Measurements from ENCODE around the gene ANKRD40.

ANKRD40 gene, protein sequence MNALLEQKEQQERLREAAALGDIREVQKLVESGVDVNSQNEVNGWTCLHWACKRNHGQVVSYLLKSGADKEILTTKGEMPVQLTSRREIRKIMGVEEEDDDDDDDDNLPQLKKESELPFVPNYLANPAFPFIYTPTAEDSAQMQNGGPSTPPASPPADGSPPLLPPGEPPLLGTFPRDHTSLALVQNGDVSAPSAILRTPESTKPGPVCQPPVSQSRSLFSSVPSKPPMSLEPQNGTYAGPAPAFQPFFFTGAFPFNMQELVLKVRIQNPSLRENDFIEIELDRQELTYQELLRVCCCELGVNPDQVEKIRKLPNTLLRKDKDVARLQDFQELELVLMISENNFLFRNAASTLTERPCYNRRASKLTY

DNA sequence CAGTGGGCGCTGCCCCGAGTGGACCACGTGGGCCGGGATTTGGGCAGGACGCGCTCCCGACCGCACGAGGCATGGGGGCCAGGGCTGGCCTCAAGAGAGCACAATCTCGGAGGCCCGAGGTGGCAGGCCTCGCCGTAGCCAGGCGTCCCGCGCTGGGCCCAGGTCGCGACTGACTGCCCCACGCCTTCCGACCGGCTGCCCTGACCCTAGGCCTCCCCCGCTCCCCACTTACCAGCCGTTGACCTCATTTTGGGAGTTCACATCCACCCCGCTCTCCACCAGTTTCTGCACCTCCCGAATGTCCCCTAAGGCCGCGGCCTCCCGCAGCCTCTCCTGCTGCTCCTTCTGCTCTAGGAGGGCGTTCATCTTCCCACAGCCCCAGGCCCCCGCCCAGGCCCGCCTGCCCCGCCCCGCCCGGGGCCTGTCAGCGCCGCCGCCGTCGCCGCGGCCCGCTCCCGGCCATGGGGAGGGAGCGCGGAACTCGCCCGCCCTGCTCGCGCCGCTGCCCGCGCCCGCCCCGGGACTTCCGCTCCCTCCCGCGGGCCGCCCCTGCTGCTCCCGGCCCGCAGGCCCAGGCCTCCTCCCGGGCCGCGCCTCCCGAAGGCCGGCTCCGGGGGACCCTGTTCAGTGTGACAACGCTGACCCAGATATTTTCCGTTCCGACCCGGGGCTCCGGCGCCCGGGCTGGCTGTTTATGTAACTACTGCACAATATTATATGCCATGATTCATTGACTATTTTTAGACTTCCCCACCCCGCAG lies at the start of gene ANKRD40:
ANKRD40 (minus strand) TSS at position 626 of the 761 bp plus-strand sequence; CDS start at position 366, 260 bp downstream.
- Histone ChIP-seq H2AFZ (ENCODE audit: low read depth, low read length, severe bottlenecking) (peak within 1 kb of the TSS; percentile 89), H4K20me1 (ENCODE audit: low read depth, low read length) (no peaks in the 10 kb centered on the region), H3F3A (ENCODE audit: insufficient read depth) (peaks cover 5% of the 10 kb centered on the region), H3K79me2 (ENCODE audit: insufficient read depth, low read length) (peaks cover 53% of the 10 kb centered on the region), H3K9me2 (replicated peaks; ENCODE audit: insufficient read depth, low read length) (no peaks in the 10 kb centered on the region), H3K36me3 (ENCODE audit: low read length) (no peaks in the 10 kb centered on the region), H3K4me3 (ENCODE audit: insufficient read depth, low read length, poor library complexity, severe bottlenecking) (peak within 1 kb of the TSS; percentile 82), H3K4me2 (ENCODE audit: low read depth, low read length, poor library complexity, severe bottlenecking) (peak within 1 kb of the TSS; percentile 89), H3K27ac (ENCODE audit: low read depth, low read length) (peak within 1 kb of the TSS; percentile 76), H3K9me3 (ENCODE audit: insufficient read depth, low read length) (no peaks in the 10 kb centered on the region), H3K27me3 (ENCODE audit: low read length) (no peaks in the 10 kb centered on the region), H3K9ac (ENCODE audit: low read length) (peak within 1 kb of the TSS; percentile 82)
- TF ChIP-seq, protein P1, sequence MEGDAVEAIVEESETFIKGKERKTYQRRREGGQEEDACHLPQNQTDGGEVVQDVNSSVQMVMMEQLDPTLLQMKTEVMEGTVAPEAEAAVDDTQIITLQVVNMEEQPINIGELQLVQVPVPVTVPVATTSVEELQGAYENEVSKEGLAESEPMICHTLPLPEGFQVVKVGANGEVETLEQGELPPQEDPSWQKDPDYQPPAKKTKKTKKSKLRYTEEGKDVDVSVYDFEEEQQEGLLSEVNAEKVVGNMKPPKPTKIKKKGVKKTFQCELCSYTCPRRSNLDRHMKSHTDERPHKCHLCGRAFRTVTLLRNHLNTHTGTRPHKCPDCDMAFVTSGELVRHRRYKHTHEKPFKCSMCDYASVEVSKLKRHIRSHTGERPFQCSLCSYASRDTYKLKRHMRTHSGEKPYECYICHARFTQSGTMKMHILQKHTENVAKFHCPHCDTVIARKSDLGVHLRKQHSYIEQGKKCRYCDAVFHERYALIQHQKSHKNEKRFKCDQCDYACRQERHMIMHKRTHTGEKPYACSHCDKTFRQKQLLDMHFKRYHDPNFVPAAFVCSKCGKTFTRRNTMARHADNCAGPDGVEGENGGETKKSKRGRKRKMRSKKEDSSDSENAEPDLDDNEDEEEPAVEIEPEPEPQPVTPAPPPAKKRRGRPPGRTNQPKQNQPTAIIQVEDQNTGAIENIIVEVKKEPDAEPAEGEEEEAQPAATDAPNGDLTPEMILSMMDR (IDR thresholded peaks at IDR 0.05; ENCODE audit: insufficient read depth, low read length, poor library complexity, severe bottlenecking): no peak

DNA sequence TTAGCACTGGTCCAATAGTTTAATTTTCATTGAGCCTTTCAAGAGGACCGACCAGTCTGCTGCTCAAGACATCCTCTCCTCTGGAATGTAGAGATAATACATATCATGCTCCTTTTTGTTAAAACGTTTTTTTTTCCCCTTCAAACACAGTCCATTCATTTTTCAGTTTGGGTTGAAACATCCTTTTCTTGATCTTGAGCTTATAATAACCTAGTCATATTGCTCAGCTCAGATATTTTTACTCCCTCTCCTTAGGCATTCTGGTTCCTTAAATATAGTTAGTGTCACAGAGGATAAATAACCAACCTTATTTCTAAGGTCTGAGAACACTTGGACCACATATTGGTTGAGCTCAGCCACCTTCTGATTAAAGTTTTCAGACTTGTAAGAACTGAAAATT lies 46.8 kb upstream of the ANKRD40 start:
- no peak overlapping the region for H3K9ac ChIP-seq (ENCODE audit: low read length)
- H3F3A ChIP-seq (ENCODE audit: insufficient read depth): peaks cover 25% of the 10 kb centered on the region; the same call in 1 of the 2 replicates
- H3K27ac ChIP-seq (ENCODE audit: low read depth, low read length): no peak overlapping the region
- no peaks in the 10 kb centered on the region for H3K27me3 ChIP-seq (ENCODE audit: low read length)
- no peaks in the 10 kb centered on the region for H3K9me2 ChIP-seq (replicated peaks; ENCODE audit: insufficient read depth, low read length)
- TF ChIP-seq EZH2phosphoT487 (conservative IDR thresholded peaks at IDR 0.05; ENCODE audit: low read length): no peak
- TF ChIP-seq, protein P1 (IDR thresholded peaks at IDR 0.05; ENCODE audit: insufficient read depth, low read length, poor library complexity, severe bottlenecking): no peak
- H3K79me2 ChIP-seq (ENCODE audit: insufficient read depth, low read length): no peaks in the 10 kb centered on the region
- H4K20me1 ChIP-seq (ENCODE audit: low read depth, low read length): peaks cover 4% of the 10 kb centered on the region; the same call in 1 of the 2 replicates
- no peak overlapping the region for H3K4me3 ChIP-seq (ENCODE audit: insufficient read depth, low read length, poor library complexity, severe bottlenecking)
- H3K36me3 ChIP-seq (ENCODE audit: low read length): peaks cover 47% of the 10 kb centered on the region
- no peaks in the 10 kb centered on the region for H3K9me3 ChIP-seq (ENCODE audit: insufficient read depth, low read length)
- H3K4me2 ChIP-seq (ENCODE audit: low read depth, low read length, poor library complexity, severe bottlenecking): no peak overlapping the region
- no peak overlapping the region for H2AFZ ChIP-seq (ENCODE audit: low read depth, low read length, severe bottlenecking)

DNA sequence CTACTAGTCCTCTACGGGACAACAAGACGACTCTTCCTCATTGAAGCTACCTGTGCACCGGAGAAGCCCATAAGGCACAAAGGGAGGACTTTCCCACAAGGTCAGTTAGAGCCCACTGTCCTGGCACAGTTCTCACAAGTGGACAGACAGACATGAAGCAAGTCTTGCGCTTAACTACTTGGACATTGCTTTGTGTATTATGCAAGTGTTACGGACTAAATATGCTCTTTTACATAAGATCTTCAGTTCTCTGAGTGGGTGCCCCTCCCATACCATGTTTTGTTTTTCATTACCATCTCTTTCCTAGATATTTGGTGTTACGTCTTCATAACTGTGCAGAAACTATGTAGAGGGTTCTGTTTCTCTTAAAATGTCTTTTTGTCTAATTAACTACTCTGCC lies 41.5 kb upstream of the ANKRD40 start:
- Histone ChIP-seq H4K20me1 (ENCODE audit: low read depth, low read length) (peaks cover 6% of the 10 kb centered on the region; the same call in 1 of the 2 replicates), H3K36me3 (ENCODE audit: low read length) (peaks cover 90% of the 10 kb centered on the region), H2AFZ (ENCODE audit: low read depth, low read length, severe bottlenecking) (no peak overlapping the region), H3K9me3 (ENCODE audit: insufficient read depth, low read length) (no peaks in the 10 kb centered on the region), H3K27ac (ENCODE audit: low read depth, low read length) (no peak overlapping the region), H3K9ac (ENCODE audit: low read length) (no peak overlapping the region), H3K4me3 (ENCODE audit: insufficient read depth, low read length, poor library complexity, severe bottlenecking) (no peak overlapping the region), H3K27me3 (ENCODE audit: low read length) (no peaks in the 10 kb centered on the region), H3F3A (ENCODE audit: insufficient read depth) (peaks cover 17% of the 10 kb centered on the region; the same call in 1 of the 2 replicates), H3K79me2 (ENCODE audit: insufficient read depth, low read length) (peaks cover 8% of the 10 kb centered on the region; the same call in 1 of the 2 replicates), H3K9me2 (replicated peaks; ENCODE audit: insufficient read depth, low read length) (no peaks in the 10 kb centered on the region), H3K4me2 (ENCODE audit: low read depth, low read length, poor library complexity, severe bottlenecking) (no peak overlapping the region)
- no peak for TF ChIP-seq EZH2phosphoT487 (conservative IDR thresholded peaks at IDR 0.05; ENCODE audit: low read length)
- TF ChIP-seq, protein P1 (IDR thresholded peaks at IDR 0.05; ENCODE audit: insufficient read depth, low read length, poor library complexity, severe bottlenecking): no peak

Measured in SU-DHL-6 (cell line).